GM19023 (cell line): ENCODE measurements around the gene NKX3-2.

Experiments
- ATAC-seq: cut with Tn5 transposase; IDR thresholded peaks from one replicate; pipeline ENCODE4 v1.9.1; 2021; ENCODE audit warnings: mild to moderate bottlenecking, moderate library complexity; ENCODE audit not compliant: unreplicated experiment

Gene NKX3-2

GRCh38 chr4:13534344-13535063 is 9.8 kb downstream of the NKX3-2 start:
- ATAC-seq = no peak

GRCh38 chr4:13533670-13534343 is 10.5 kb downstream of the NKX3-2 start:
- ATAC-seq = no peak

- ATAC-seq = no peak
Observed at GRCh38 chr4:13531625-13531998, 12.7 kb downstream of the NKX3-2 start.

GRCh38 chr4:13530823-13531624 is 13.3 kb downstream of the NKX3-2 start:
- ATAC-seq = no peak

- no peak for ATAC-seq
Observed at GRCh38 chr4:13529128-13529919, 15.0 kb downstream of the NKX3-2 start.

GRCh38 chr4:13528821-13529127 is 15.5 kb downstream of the NKX3-2 start:
- ATAC-seq = no peak

- ATAC-seq = peak; percentile 70
Observed at GRCh38 chr4:13527981-13528820, 16.1 kb downstream of the NKX3-2 start.

GRCh38 chr4:13527192-13527980 is 16.9 kb downstream of the NKX3-2 start:
- no peak for ATAC-seq

- no peak for ATAC-seq
Observed at GRCh38 chr4:13526658-13527057, 17.6 kb downstream of the NKX3-2 start.

- ATAC-seq = no peak
Observed at GRCh38 chr4:13525606-13526281, 18.6 kb downstream of the NKX3-2 start.

GRCh38 chr4:13524504-13525243 is 19.6 kb downstream of the NKX3-2 start:
- no peak for ATAC-seq

- no peak for ATAC-seq
Observed at GRCh38 chr4:13523591-13524503, 20.5 kb downstream of the NKX3-2 start.

GRCh38 chr4:13523105-13523477 is 21.2 kb downstream of the NKX3-2 start:
- no peak for ATAC-seq

GRCh38 chr4:13522282-13523104 is 21.8 kb downstream of the NKX3-2 start:
- ATAC-seq = no peak

- ATAC-seq = no peak
Observed at GRCh38 chr4:13521047-13521446, 23.3 kb downstream of the NKX3-2 start.

GRCh38 chr4:13516315-13516860 is 27.9 kb downstream of the NKX3-2 start:
- no peak for ATAC-seq
